GM19240 (cell line): ENCODE measurements around the gene OTOS.

ENCODE experiments used
- DNase-seq: peaks from one replicate; pipeline ENCODE4 v3.0.0; 2011; ENCODE audit warnings: low spot score; ENCODE audit not compliant: insufficient read length

OTOS gene

DNA sequence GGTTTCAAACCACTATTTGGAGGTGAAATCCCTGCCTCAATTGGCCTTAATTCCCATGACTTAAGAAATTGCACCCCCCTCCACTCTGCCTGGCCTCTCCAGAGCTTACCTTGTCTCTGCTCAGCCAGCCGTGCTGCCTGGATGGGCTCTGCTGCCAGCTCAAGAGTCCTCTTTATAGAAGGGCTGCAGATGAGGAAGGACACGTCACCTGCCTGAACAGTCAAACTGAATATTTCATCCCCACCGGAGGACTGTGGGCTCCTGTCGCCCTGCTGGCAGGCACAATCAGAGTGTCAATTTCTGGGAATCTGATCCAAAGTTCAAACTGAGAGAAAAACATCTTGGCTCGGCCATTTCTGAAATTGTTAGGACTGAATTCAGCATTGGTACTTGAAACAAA, at the start of gene OTOS:
Gene OTOS, minus strand, starts transcription at position 148 of the 400 bp plus-strand sequence. CDS start 332 bp downstream, outside the sequence.
- DNase-seq, result no peak

DNA sequence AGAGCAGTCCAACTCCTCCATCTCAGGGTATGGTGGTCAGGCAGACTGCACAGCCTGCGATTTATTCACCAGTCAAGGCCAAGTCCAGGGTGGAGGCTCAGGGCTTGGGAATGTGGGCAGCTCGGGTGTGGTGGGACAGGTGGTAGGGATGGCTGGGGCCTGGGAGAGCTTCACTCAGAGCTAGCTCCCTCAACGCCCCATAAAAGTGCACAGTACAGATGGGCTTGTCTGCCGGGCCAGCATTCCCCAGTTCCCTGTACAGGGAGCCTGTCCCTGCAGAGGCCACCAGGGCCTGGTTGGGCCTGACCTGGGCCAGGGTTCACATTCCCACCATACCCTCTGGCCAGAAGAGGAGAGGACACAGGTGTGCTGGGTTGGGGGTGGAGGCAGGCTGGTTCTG, 49.2 kb upstream of the OTOS start:
- no peak for DNase-seq

DNA sequence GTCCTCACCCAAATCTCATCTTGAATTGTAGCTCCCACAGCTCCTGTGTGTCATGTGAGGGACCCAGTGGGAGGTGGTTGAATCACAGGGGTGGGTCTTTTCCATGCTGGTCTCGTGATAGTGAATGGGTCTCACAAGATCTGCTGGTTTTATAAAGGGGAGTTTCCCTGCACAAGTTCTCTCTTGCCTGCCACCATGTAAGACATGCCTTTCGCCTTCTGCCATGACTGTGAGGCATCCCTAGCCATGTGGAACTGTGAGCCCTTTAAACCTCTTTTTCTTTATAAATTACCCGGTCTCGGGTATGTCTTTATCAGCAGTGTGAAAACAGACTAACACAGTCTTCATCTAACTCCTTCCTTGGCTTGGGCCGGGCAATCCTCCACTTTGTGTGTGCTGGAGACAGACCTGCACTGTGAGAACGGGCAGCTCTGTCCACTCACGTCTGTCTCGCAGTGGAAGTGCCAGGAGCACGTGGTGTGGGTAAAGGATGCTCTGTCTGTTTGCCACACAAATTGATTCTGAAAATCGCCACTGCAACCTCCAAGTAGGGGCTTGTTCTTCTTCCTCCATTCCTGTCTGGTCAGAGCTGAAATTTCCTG, 47.6 kb upstream of the OTOS start:
- no peak for DNase-seq

DNA sequence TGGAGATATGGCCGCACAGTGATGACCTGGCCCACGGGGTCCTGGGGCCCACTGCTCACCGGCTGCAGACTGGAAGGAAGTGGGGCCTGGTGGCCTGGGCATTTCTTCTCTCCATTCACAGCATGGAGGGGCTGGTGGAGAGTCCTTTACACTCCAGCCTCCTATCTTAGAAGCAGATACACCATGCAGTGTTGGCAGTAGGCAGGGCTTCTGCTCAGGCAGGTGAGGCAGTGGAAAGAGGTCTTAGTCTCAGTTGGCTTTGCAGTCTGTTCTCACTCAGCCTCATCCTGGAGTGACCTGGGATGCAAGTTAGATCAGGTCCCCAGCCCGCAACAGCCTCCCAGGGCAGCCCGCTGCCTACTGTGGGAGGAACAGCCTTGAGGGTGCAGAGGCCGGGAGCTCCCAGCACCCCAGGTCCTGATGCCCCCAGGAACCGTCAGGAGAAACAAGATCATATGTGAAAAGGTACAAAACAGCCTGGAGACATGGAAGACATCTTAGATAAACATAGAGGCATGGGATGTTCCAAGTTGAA, 45.8 kb upstream of the OTOS start:
- no peak for DNase-seq

DNA sequence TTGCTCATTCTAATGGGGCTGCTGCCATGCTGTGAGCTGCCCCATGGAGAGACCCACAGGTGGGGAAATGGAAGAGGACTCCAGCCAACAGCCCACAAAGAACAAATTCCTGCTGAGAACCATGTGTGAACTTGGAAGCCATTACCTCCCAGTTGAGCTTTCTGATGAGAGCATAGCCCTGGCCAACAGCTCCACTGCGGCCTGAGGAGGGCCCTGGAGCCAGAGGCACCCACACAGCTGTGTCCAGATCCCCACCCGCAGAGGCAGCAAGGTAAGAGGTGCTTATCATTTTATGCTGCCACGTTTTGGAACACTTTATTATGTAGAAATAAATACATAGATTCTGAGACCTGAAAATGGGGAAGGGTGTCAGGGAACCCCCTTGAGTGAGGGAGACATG, 44.2 kb upstream of the OTOS start:
- no peak for DNase-seq

DNA sequence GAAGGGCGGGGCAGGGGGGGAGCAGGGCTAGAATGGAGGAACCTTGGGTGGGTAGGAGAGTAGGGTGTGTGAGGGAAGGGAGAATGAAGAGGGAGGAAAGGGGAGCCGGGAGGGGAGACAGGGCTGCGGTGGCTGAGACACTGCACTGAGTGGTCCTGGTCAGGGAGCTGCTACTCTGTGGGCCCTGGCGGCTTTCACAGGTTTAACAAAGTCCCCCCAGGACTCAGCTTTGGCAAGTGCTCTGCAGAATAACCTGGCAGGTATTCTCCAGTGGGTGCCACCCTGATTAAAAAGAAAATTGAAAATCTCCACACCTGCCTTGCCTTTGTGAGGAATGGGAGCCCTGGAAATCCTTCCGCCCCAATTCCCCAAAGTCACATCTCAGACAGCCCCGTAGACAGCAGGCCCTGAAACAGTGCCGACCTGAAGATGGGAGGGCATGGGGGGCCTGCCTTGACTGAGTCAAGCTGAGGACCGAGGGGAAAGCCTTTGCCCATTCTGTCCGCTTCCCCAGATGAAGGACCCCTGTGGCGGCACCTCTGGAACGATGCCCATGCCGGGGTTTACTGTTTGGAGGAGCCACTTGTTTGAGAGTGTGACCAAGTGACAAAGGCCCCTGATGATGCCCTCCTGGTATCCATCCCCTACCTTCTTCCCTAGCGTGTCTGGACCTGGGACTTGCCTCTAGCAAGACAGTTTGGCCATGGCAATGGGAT, 43.6 kb upstream of the OTOS start:
- DNase-seq, result no peak

DNA sequence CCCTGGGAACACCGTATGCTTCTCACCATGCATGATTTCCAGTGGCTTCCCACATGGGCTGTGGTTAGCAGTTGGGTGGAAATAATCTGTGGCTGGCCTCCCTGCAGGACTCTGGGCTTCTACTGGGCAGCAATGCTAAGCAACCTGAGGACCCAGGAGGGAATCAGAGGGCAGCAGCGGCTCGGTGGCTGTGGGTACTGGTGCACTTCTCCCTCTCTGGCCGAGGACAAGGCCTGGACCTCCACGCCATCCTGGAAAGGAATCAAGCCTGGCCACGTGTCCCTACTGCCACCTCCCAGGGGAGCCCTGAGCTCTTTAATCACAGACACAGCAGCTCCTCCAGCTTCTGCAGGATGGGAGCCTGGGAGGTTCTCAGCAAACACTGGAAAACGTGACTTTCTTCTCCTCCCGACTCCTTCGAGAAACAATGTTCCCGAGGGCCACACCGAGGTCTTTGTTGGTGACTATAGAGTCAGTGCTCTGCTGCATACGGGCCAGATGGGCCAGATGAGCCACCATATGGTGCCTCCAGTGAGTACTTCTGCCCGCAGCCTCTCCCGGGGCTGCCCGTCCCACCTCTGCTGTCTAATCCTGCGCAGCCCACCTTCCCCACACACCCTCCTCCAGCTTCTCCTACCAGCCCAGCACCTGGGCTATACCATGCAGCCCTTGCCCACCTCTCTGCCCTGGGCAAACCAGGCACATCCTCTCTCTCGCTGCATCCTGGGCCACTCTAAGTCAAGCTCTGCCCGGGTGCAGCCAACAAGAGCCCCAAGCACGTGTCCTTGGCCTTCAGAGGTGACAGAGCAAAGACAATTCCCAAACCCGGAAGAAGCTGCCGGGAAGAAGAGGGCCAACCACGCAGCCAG, 42.8 kb upstream of the OTOS start:
- no peak for DNase-seq

DNA sequence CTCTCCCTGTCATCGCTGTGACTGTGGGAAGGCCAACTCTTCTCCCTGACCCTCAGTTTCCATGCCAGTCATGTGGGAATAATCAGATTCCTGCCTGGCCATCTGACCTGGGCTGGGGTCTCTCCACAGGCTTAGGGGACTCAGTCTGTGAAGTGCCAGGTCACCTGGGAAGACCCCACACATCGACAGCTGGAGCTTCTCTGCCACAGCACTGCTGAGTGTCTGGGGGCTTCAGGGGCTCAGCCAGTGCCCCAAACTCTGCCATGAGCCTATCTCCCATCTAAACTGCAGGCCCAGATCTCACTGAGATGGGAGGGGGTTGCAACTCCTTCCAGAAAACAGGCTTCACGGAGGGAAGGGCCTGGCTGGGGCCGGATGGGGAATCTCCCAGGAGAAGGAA, 42.0 kb upstream of the OTOS start:
- no peak for DNase-seq

DNA sequence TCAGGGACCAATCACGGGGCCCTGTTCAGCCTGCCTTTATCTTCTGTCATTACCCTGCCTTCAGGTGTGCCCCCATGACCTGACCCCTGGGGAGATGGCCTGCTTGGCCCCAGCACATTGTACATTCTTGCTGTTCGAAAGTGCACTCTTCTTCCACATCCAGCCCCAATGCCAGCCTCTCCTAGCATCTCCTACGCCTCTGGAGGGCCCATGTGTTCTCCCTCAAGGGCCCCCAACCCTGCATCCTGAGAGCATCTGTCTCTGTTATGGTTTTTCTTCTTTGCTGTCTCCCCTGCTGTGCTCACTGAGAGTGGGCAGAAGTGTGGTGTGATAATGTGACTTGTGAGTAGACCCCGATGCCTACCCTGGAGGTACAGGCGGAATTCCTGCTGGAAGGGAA, 41.5 kb upstream of the OTOS start:
- DNase-seq, result no peak

DNA sequence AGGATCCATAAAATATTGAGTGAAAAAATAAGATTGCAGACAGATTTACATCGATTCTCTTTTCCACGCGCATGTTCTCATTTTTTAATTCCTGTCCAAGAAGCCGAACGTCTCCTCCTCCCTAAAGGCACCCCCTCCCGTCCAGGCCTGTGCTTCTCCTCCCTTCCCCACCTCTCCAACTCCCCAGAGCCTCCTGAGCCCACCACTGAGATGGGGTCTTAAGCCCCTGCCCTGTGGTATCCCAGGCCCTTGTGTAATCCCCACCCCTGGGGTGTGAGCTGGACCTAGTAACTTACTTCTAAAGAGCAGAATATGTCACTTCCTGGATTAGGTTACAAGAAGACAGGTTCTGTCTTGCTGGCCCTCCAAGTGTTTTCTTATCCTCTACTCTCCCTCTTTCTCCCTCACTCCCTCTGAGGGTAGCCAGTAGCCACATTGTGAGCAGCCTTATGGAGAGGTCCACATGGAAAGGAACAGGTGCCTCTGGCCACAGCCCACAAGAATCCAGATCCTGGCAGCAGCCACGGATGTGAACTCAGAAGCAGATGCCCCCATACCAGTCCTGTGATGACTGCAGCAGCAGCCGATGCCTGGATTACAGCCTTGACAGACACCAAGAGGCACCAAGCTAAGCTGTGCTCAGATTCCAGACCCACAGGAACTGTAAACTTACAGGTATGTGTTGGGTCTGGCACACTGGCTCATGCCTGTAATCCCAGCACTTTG, 39.6 kb upstream of the OTOS start:
- DNase-seq, result no peak

DNA sequence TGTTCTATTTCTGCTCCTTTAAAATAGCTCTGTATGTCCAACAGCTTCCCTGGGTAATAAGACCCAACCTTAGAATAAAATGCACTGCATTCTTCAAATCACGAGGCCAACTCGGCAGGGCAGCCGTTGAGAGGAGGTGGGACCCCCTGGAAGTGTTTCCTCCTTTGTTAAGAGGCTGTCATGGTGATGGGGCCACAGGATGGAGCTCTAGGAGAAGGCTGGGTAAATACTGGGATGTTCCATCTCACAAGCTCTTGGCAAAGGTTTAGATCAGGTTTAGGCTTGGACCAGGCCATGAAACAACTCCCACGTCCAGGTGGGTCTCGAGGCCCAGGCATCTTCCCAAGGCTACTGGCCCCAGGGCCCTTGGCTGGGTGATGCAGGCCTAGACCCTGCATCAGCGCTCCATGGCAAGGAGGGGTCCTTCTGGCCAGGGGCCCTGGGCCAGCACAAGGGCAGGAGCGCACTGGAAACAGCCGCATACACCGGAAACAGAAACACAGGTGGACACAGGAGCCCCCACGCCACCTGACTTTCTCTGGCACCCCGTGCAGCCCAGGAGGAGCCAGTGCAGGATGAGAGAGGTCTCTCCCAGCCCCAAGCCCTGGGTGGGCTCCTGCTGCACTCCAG, 38.8 kb upstream of the OTOS start:
- DNase-seq, result no peak

DNA sequence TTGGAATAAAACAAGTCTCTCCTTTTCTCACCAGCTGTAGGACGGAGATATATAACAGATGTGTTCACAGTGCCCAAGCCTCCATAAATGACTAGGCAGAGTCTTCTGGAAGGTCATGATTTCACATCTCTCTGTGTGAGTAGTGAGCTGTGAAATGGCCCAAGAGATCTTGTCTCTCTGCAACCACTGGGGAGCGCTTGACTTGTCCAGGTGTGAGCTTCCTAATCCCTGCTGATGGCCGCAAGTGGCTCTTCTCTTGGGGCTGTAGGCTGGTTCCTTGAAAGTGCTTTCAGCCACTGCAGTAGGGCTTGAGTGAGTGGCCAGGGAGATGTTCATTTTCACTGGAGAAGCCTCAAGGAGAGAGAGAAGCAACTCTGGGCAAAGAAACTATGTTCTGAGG, 38.1 kb upstream of the OTOS start:
- no peak for DNase-seq

DNA sequence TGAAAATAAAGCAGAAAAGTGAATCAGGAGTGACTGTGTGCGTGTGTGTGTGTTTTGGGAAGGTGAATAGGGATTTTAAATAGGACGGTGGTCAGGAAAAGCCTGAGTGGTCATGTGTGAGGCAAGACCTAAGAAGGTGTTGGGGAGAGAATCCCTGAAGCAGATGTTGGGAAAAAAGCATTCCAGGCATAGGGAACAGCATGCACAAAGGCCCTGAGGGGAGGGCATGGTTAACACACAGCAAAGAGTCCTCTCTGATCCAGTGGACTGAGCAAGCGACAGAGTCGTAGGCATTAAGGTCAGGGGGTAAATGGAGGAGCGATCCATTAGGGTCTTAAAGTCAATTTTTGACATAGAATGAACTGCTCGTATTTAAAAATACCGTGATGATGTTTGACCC, 34.0 kb upstream of the OTOS start:
- no peak for DNase-seq

DNA sequence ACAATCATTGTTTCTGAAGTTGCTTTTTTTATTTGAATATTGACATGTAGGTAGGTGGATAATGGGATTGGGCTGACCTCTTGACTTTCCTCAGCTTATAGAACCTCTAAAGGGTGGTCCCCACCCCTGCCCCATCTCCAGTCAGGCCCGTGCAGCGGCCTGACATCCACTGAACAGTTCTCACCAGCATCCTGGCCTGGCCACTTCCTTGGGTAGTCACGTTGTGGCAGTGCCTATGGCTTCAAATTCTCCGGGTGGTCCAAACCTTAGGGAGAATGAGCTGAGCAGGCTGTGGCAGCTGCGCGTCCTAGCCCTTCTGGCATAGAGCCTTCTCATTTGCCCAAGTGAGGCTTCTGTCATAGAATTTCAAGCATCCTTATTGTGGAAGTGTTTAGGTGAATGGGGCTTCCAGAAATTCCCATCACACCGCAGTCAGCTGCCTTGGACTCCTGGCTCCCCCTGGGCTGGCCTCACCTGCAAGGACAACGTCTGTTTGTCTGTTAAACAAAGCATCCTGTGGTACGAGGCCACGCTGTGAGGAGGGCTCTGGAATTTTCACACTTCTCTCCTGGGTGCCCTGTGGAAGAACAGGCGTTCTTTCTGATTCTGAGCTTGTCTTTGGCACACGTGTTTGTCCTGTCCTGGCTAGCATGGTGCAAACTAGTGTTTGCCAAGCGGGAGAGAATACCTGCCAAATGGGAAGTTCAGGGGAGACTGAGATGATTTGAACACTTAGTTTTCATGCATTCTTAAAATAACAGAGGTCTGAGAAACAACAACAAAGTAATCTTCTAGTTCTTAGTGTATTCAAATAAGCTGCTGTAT, 31.8 kb upstream of the OTOS start:
- no peak for DNase-seq

DNA sequence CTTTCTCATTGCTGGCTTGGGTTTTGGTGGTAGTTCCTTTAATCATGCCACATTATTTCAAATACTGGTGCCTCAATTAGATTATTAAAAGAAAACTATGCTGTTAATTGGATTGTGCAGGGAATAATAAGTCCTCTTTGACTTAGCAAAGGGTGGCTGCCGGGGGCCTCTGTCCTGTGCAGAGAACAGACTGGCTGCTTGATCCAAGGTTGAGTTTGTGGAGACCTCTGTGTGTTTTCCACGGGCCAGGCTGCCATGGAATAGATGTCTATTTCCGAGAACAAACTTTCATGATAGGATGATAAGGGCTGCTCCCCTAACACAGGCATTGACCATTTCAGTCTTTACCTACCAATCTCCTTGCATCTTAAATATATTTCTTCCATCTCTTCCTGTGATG, 30.4 kb upstream of the OTOS start:
- no peak for DNase-seq

DNA sequence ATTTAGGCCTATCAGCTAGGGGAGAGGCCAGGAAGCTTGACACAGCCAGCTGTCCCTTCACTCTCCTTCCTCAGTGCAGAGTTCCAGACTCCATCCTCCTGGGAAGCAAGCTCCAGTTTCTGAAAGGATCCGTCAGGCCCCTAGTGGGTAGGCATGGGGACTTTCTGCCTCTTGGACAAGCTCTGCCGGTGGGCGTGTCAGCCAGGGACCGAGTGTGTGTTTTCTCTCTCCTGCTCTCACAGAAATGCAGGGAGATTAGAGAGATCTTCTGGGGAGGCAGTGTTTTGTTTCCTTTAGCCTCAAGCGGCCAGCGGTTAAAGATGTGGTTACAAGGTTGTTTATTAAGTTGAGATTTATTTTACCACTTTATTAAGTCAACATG, 29.9 kb upstream of the OTOS start:
- DNase-seq, result no peak

DNA sequence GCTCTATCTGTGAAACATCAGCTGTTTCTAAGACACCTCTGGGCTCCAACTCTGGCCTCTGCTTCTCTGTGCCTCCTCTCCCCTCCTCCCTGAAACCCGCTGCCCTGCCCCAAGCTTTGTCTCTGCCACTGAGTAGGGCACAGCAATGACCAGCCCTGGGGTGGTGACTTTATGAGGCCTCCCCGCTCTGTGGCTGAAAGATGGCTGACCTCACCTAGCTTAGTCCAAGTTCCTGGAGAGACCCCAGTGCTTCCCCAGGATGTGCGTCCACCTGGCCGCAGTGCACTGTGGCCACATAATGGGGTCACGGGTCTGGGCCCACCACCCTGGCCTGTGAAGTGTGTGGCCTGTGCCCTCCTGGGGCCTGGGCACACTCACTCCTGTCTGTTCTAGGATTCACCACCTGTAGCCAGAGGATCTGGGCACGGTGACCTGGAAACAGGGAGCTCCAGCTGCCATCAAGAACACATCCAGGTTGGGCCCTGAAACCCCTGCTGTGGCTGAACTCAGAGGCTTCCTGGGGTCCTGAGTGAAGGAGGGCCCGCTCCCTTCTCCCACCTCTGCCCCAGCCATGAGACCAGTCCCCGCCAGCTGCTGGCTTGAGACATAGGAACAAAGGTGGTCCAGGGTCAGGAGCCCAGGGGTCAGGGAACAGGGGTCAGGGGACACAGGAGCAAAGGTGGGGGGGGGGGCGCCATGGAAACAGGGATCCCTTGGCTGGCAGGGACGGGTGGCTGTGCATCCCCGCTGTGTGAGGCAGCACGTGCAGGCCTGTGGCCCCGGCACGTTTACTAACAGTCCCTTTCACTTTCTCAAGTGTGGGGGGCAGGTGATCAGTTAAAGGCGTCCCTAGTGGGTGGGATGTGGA, 29.3 kb upstream of the OTOS start:
- DNase-seq, result no peak

DNA sequence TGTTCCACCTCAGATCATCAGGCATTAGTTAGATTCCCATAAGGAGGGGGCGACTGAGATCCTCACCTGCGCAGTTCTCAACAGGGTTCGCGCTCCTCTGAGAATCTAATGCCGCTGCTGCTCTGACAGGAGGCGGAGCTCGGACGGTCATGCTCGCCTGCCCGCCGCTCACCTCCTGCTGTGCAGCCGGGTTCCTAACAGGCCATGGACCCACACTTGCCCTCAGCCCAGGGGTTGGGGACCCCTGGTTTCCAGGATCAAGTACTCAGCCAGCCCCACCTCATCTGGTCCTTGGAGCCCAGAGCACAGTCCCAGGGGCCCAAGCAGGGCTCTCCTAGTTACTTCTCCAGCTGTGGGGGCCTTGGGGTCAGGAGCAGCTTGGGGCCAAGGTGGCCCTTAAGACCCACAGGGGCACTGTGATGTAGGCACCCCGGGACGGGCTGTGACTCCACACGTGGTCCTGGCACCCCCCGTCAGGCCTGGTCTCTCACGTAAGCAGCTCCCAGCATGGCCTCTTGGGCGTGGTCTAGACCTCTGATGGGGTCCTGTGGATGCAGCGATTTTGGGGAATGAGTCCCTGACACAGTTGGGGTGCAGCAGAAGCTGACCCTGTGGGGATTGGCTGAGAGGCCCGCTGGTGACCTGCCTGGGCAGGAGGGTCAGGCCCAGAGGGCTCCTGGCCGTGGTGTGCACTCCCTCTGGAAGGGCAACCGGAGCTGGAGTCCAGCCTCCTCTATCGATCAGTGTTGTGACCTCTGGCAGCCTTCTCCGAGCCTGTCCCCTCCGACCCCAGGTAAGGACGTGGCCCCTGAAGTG, 28.3 kb upstream of the OTOS start:
- no peak for DNase-seq
